HPDE6-E6E7 (cell line): ENCODE data around the gene NVL.

Experiments used
- DNase-seq: peaks from one replicate; pipeline ENCODE4 v3.0.0; 2011; ENCODE audit warnings: missing footprints; ENCODE audit errors: extremely low spot score

Gene NVL

DNA sequence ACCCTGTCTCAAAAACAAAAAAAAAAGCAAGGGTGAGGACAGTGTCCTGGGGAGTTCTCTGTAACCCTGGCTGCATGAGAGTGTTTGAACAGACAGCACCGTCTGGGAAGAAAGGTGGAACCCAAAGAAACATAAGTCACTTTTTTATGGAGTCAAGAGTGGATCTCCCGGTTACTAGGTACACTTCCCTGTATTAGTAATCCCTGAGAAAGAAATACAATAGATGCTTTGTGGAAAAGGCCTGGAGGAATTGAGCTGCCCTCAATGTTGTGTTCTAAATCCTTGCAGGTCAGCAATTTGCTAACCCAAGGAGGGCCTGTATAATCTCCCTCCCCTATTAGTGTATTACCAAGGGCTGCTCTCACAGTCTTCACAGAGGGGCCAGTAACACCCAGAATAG lies 130.3 kb downstream of the NVL start:
- no peak for DNase-seq

DNA sequence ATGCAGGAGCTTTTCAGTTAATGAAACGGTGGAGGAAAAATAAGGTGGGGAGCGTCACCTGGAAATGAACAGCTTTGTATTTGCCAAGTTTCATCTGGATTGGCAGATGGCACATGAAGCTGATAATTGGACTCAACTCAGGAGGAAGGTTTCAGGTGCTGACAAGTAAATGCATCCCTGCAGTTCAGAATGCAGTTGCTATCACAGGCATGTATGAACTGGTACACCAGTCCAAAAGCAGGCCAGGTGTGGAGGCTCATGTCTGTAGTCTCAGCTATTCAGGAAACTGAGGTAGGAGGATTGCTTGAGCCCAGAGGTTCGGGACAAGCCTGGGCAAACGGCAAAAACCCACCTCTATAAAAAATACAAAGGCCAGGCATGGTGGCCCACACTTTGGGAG lies 131.4 kb downstream of the NVL start:
- DNase-seq = no peak

DNA sequence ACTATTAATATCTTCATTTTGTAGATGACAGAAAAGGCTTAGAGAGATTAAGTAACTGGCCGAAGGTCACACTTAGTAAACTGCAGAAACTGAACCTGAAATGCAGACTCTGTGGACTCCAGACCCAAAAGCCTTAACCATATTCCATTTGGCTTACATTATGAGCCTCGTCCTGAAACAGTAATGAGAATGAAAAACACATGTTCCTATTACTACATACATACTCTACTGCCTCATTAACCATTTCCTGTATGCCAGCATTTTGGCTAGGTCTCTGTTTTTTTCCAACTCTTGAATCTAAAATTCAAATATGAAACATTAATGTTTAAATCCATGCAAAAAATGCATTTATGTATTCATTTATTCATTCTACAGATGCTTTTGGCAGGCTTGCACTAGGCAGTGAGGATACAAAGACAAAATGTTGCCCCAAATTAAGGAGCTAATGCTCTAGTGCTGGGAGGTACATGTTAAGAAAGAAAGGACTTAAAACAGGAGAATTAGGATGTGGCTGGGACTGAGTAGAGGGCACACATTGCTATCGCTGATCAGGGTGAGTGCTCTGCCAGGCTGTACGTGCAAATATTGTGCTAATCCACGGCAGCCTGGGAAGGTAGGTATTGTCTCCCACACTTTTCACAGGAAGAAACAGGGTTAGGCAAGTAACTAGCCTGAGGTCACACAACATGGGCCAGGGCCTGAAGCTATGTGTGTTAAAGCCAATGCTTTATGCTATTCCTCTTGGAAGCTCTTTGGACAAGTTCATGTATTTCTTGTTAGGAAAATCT lies 133.0 kb downstream of the NVL start:
- DNase-seq = no peak

DNA sequence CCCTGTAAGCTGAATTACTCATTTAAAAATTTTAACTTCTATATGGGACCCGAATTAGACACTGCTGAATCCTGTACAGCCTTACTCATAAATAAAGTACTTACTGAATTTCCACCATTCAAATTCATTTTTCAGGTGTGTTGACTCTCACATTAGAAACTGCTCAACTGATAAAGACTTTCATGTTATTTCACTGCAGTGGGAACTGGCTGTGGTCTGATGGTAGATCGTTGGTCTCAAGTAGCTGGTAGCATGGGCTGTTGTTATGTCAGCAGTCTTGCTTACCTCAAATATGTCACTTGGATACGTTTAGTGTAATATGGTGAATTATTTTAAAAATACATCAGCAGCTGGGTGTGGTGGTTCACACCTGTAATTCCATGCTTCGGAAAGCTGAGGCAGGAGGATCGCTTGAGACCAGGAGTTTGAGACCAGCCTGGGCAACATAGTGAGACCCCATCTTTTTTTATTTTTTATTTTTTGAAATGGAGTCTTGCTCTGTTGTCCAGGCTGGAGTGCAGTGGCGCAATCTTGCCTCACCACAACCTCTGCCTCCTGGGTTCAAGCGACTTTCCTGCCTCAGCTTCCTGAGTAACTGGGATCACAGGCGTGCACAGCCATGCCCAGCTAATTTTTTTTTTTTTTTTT lies 136.5 kb downstream of the NVL start:
- DNase-seq = no peak

DNA sequence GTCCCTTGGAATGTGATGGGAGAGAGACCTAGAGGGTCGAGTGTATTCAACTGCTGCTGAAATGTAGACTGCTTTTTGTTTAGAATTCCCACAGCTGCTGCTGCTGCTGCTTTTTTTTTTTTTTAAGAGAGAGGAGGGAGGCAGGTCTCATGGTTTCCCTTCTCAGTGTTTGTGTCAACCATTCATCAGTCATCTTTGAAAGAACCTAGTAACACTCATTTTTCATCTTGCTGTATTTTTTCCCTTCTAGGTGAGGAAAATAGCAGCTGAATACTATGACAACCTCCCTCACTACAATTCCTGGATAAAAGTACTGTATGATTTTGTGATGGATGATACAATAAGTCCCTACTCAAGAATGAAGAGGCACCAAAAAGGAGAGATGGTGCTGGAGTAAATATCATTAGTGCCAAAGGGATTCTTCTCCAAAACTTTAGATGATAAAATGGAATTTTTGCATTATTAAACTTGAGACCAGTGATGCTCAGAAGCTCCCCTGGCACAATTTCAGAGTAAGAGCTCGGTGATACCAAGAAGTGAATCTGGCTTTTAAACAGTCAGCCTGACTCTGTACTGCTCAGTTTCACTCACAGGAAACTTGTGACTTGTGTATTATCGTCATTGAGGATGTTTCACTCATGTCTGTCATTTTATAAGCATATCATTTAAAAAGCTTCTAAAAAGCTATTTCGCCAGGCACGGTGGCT lies 137.7 kb downstream of the NVL start:
- DNase-seq = no peak

DNA sequence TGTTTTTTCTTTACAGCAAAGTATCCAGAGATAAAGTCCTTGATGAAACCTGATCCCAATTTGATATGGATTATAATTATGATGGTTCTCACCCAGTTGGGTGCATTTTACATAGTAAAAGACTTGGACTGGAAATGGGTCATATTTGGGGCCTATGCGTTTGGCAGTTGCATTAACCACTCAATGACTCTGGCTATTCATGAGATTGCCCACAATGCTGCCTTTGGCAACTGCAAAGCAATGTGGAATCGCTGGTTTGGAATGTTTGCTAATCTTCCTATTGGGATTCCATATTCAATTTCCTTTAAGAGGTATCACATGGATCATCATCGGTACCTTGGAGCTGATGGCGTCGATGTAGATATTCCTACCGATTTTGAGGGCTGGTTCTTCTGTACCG lies 140.4 kb downstream of the NVL start:
- DNase-seq = no peak

DNA sequence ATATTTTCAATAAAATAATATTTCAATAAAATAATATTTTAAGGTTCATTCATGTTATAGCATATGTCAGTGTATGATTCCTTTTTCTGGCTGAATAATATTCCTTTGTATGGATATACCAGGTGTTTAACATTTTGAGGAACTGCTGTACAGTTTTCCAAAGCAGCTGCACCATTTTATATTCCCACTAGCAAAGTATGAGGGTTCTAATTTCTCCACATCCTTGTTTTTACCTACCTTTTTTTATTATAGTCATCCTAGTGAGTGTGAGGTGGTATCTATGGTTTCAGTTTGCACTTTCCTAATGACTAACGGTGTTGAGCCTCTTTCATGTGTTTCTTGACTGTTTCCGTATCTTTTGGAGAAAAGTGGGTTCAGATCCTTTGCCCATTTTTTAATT lies 141.7 kb downstream of the NVL start:
- DNase-seq = no peak

DNA sequence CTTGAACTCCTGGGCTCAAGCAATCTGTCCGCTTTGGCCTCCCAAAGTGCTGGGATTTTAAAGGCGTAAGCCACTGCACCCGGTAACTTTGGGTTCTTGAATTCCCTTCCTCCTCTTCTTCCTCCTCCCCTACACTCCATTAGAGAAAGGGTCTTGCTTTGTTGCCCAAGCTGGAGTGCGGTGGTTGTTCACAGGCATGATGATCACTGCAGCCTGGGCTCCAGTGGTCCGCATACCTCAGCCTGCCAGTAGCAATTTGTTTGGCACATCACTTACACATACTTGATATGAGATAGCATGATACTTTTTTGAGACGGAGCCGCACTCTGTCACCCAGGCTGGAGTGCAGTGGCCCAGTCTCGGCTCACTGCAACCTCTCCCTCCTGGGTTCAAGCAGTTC lies 144.8 kb downstream of the NVL start:
- DNase-seq = no peak

DNA sequence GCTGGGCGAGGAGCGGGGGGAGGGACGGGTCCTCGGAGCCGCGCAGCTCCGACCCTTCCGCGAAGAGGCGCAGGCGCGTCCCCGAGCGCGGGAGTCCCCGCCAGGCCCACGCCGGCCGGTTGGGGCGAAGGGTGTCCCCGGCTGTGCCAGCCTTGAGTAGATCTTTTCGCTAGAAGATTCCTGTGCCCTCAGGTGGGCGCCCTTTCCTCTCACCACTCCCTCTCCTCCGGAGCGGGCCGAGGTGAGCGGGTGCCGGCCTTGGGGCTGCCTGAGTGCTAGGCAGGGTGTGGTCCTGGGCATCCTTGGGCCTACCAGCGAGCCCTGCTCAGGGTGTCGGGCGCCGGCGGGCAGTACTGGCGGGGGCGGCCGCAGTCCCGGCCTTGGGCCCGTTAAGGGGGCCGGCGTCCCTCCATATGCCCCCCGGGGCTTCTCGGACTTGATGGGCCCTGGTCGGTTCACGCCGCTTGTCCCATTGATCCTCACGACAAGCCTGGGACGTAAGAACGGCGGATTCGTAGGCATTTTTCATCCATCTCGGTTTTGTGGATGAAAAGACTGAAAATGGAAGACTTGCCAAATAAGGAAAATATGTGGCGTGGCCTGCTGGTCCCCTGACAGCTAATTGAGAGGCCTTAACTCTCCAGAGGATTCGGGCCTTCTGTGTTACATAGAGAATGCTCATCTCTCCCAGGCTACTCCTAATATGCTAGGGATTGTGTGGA lies 146.2 kb downstream of the NVL start:
- no peak for DNase-seq

DNA sequence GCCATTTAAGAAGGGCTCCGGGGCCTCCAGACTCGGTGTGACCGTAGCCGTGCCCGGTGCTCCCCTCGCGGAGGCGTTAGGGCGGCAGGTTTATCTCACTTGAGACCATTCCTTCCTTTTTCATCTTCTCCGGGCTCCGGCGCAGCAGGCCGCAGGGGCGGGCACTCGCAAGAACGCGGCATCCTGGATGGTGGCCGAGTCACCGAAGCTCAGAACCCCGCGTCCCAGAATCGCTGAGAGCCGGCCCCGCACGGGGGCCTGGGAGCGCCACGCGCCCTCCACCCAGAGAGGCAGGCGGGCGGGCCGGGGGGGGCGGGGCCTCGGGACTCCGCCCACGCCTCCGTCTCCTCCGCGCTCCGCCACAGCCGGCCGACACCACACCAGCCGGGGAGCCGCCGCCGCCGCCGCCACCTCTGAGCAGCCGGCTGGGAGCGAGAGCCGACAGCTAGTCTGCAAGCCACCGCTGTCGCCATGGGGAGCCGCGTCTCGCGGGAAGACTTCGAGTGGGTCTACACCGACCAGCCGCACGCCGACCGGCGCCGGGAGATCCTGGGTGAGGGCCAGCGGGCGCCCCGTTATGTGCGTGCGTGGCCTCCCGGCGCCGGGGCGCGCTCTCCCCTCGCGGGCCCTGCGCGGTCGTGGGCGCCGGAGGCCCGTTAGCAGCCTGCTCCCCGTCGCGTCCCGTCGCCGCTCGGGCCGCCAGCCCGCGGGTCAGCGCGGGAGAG lies 146.9 kb downstream of the NVL start, which contains the start of gene DEGS1:
Gene DEGS1, plus strand, starts transcription at position 375 of the 725 bp plus-strand sequence. Its CDS starts 97 bp downstream, at position 472.
- DNase-seq = peak; percentile 90

DNA sequence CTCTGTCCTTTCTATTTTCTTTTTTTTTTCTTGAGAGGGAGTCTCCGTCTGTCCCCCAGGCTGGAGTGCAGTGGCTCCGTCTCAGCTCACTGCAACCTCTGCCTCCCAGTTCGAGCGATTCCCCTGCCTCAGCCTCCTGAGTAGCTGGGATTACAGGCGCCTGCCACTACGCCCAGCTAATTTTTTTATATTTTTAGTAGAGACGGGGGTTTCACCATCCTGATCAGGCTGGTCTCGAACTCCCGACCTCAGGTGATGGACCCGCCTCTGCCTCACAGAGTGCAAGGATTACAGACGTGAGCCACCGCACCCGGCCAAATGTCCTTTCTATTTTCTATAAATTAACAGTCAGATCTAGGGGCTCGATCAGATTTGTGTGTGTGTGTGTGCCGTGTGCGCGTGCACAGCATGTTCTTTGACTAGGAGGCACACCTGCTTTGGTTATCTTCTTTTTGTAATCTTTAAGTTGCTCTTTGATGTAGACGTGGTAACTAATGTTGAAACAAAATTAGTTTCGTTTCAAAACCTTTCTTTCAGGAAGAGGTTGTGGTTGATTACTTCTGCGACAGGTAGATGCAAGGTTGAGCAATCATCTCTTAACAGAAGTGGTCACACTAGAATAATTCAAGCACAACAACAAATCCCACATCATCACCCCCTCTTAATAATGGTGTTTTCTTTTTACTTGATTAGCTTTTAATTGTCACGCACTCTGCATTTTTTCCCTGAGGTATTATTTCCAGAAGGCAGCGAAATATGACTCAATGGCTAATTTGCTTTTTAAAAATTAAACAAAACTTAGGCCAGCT lies 147.7 kb downstream of the NVL start:
- no peak for DNase-seq

DNA sequence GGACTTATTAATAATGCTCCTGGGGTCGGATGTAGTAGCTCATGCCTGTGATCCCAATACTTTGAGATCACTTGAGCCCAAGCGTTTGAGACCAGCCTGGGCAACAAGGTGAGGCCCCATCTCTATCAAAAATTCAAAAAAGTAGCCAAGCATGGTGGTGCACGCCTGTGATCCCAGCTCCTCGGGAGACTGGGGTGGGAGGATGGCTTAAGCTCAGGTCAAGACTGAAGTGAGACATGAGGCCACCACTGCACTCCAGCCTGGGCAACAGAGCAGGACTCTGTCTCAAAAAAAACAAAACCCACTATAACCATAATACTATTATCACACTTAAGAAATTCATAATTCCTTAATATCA lies 148.5 kb downstream of the NVL start:
- DNase-seq = no peak

DNA sequence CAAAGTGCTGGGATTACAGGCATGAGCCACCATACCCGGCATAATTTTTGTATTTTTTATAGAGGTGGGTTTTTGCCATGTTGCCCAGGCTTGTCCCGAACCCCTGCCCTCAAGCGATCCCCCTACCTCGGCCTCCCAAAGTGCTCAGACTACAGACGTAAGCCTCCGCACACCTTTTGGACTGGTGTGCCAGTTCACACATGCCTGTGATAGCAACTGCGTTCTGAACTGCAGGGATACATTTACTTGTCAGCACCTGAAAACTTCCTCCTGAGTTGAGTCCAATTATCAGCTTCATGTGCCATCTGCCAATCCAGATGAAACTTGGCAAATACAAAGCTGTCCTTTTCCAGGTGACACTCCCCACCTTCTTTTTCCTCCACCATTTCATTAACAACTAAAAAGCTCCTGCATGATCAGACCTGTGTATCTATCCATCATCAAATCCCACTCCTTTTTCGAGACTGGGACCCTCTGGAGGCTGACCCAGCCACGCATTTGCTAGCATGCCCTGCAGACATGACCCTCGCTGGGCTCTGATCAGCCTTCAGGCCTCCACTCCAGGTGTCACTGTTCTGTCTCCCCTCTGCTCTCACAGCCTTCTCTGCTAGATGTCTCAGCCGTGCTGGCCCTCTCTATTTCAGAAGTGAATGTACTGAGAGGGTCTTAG lies 149.1 kb downstream of the NVL start:
- DNase-seq = no peak

DNA sequence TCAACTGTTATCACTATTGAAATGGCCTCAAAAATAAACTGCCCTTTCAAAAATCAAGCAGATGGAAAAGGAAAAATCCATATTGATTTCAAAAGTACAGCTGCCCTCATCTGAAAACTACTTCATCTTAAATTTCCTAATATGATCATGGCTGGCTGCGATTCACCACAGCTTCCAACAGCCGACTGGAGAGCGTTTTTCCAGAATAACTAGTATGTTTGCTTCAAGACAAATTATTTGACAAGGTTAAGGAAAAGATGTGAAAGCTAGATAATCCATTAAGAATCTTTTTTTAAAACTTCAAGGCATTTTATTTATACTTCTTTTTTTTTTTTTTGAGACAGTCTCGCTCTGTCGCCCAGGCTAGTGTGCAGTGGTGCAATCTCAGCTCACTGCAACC lies 151.1 kb downstream of the NVL start:
- DNase-seq = no peak

DNA sequence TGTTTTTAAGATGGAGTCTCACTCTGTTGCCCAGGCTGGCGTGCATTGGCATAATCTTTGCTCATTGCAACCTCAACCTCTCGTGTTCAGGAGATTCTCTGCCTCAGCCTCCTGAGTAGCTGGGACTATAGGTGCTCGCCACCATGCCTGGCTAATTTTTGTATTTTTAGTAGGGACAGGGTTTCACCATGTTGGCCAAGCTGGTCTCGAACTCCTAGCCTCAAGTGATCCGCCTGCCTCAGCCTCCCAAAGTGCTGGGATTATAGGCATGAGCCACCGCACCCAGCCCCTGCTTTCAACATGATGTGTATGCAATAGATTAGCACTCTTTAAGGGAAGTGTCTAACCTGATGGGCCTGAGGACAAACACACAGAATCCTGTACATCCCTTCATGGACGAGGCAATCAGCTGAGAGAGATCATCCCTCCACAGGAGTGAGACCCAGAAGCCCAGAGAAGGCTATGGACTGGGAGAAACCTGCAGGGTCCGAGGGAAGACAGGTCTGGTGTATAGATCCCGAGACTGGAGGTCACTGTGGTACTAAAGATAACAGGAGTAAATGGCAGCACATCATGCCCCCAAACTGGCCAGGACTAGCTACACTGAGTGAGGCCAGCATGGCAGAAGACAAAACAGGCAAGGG lies 152.5 kb downstream of the NVL start:
- no peak for DNase-seq
